ENCODE measurements around the gene RNF41.
"Not testable (repeated sequence)": the region's sequence is repeated elsewhere in the genome, so short reads cannot be mapped to it uniquely, and the experiment has no call there.

The RNF41 gene

GRCh38 chr12:56212361-56212760 lies 9.4 kb downstream of the RNF41 start:
- no peak for DNase-seq (ENCODE audit: low read depth in 2 of 2)

- DNase-seq (ENCODE audit: low read depth in 2 of 2), result no peak
Measured at GRCh38 chr12:56208006-56208405, 13.7 kb downstream of the RNF41 start.

- no peak for DNase-seq (ENCODE audit: low read depth in 2 of 2)
Measured at GRCh38 chr12:56206452-56207166, 15.1 kb downstream of the RNF41 start.

GRCh38 chr12:56205445-56205844 lies 16.3 kb downstream of the RNF41 start:
- no peak for DNase-seq (ENCODE audit: low read depth in 2 of 2)

- no peak for DNase-seq (ENCODE audit: low read depth in 2 of 2)
Measured at GRCh38 chr12:56204275-56204674, 17.4 kb downstream of the RNF41 start.

GRCh38 chr12:56202838-56203237 lies 18.9 kb downstream of the RNF41 start:
- no peak for DNase-seq (ENCODE audit: low read depth in 2 of 2)

GRCh38 chr12:56202366-56202765 lies 19.4 kb downstream of the RNF41 start:
- DNase-seq (ENCODE audit: low read depth in 2 of 2), result no peak

- DNase-seq (ENCODE audit: low read depth in 2 of 2), result no peak
Measured at GRCh38 chr12:56198836-56199235, 22.9 kb downstream of the RNF41 start.

- no peak for DNase-seq (ENCODE audit: low read depth in 2 of 2)
Measured at GRCh38 chr12:56197921-56198635, 23.6 kb downstream of the RNF41 start.

GRCh38 chr12:56196818-56197550 lies 24.7 kb downstream of the RNF41 start:
- DNase-seq (ENCODE audit: low read depth in 2 of 2), result not testable (repeated sequence)

GRCh38 chr12:56193025-56193578 lies 28.6 kb downstream of the RNF41 start:
- DNase-seq (ENCODE audit: low read depth in 2 of 2), result peak; percentile 40 to 67

- no peak for DNase-seq (ENCODE audit: low read depth in 2 of 2)
Measured at GRCh38 chr12:56192582-56192981, 29.1 kb downstream of the RNF41 start.

GRCh38 chr12:56190695-56191155 lies 31.0 kb downstream of the RNF41 start:
- no peak for DNase-seq (ENCODE audit: low read depth in 2 of 2)

- DNase-seq (ENCODE audit: low read depth in 2 of 2), result peak; percentile 76 to 84
Measured at GRCh38 chr12:56189918-56190694, 31.6 kb downstream of the RNF41 start.

GRCh38 chr12:56189099-56189917 lies 32.4 kb downstream of the RNF41 start, which contains the start of gene SMARCC2:
TSS of gene SMARCC2 (minus strand) at chr12:56189483. CDS start at chr12:56189461, 22 bp downstream.
- peak; percentile 71 to 80 for DNase-seq (ENCODE audit: low read depth in 2 of 2)

GRCh38 chr12:56188778-56189098 lies 33.0 kb downstream of the RNF41 start:
- peak; percentile 5 to 12 for DNase-seq (ENCODE audit: low read depth in 2 of 2)

- no peak for DNase-seq (ENCODE audit: low read depth in 2 of 2)
Measured at GRCh38 chr12:56188131-56188777, 33.5 kb downstream of the RNF41 start.

GRCh38 chr12:56186957-56187356 lies 34.8 kb downstream of the RNF41 start:
- no peak for DNase-seq (ENCODE audit: low read depth in 2 of 2)

- DNase-seq (ENCODE audit: low read depth in 2 of 2), result no peak
Measured at GRCh38 chr12:56178347-56178746, 43.4 kb downstream of the RNF41 start.

- no peak for DNase-seq (ENCODE audit: low read depth in 2 of 2)
Measured at GRCh38 chr12:56172839-56173238, 48.9 kb downstream of the RNF41 start.
